Uterus (tissue), 4 donors: ENCODE data around the gene NCEH1. TPM values are rescaled to one million over a fixed set of nuclear protein-coding genes. Genes with fewer than 3 reads are reported as not detected.

Source experiments
- DNase-seq, 2 donors: peaks; one replicate each; pipeline ENCODE4 v3.0.0-alpha.2; 2019 to 2020
- H3K27ac ChIP-seq, 2 donors: fragments of 200-600 bp; sonication (generic); 1 replicate in 1 of 2; 2 replicates in 1 of 2; pipeline ENCODE4 v1.5.1; 2016 to 2018
- H3K27me3 ChIP-seq, 2 donors: fragments of 200-600 bp; sonication (generic); one replicate each; pipeline ENCODE4 v1.5.1; 2018 to 2019; ENCODE audit warnings: control low read depth in 1 of 2
- H3K36me3 ChIP-seq, 2 donors: fragments of 200-600 bp; sonication (generic); one replicate each; pipeline ENCODE4 v1.5.1; 2019; ENCODE audit warnings: control low read depth in 1 of 2
- H3K4me1 ChIP-seq, 2 donors: fragments of 200-600 bp; sonication (generic); one replicate each; pipeline ENCODE4 v1.5.1; 2018 to 2019; ENCODE audit warnings: control low read depth in 1 of 2
- H3K4me3 ChIP-seq, 2 donors: fragments of 200-600 bp; sonication (generic); 1 replicate in 1 of 2; 2 replicates in 1 of 2; pipeline ENCODE4 v1.5.1; 2018 to 2019; ENCODE audit warnings: mild to moderate bottlenecking in 1 of 2
- H3K9me3 ChIP-seq, 2 donors: fragments of 200-600 bp; sonication (generic); one replicate each; pipeline ENCODE4 v1.5.1; 2019; ENCODE audit warnings: control low read depth in 1 of 2
- CTCF ChIP-seq, 4 experiments: fragments of 200-600 bp in 2 of 4; fragments of 450-650 bp in 2 of 4; sonication (generic) in 2 of 4; IDR thresholded peaks; one replicate each; pipeline ENCODE4 v1.5.1; 2016 to 2019; ENCODE audit warnings: antibody characterized with exemption in 4 of 4, mild to moderate bottlenecking in 2 of 4, moderate library complexity in 1 of 4
- POLR2A ChIP-seq, 2 donors: fragments of 450-650 bp; IDR thresholded peaks; one replicate each; pipeline ENCODE4 v1.6.1; 2016; ENCODE audit warnings: antibody characterized with exemption in 2 of 2, mild to moderate bottlenecking in 1 of 2, moderate library complexity in 1 of 2
- intact Hi-C: fragments of 100-400 bp; cut with DNase I; formaldehyde crosslinking; loops from one replicate; pipeline ENCODE4 v1.15.1; 2023; ENCODE audit warnings: low total_unique reads
- total RNA-seq, 4 donors: library from RNA; depleted of rRNA in 3 of 4; stranded (reverse); fragments of >200 nt in 3 of 4; gene quantifications; one replicate each; pipeline versions ENCODE4 v1.1.0 to v1.2.4, GENCODE V29; 2014 to 2023
- donor health status: DM: yes; HTN: yes; CAD: no.

NCEH1 gene
- total RNA-seq, 4 donors from 2014 or later, result 1.8 to 5.8 (median 5.4) TPM

- DNase-seq, result no peak
- Histone ChIP-seq H3K9me3 (no peaks in the 10 kb centered on the region), H3K4me3 (no peak overlapping the region), H3K36me3 (no peaks in the 10 kb centered on the region), H3K27me3 (no peaks in the 10 kb centered on the region), H3K27ac (no peak overlapping the region), H3K4me1 (no peaks in the 10 kb centered on the region)
- intact Hi-C loops, result loop anchor here (10.0 kb wide), 1 partner anchor 108 kb away; no protein-coding TSS in a partner anchor
- TF ChIP-seq CTCF (IDR thresholded peaks at IDR 0.05), result no peak
- TF ChIP-seq POLR2A (IDR thresholded peaks at IDR 0.05), result no peak
Measured at GRCh38 chr3:172592898-172593669, 117.8 kb downstream of the NCEH1 start.

- Histone ChIP-seq H3K4me3 (no peak overlapping the region), H3K27me3 (no peaks in the 10 kb centered on the region), H3K27ac (no peak overlapping the region), H3K36me3 (no peaks in the 10 kb centered on the region), H3K9me3 (no peaks in the 10 kb centered on the region), H3K4me1 (no peaks in the 10 kb centered on the region)
- DNase-seq, result no peak
- TF ChIP-seq POLR2A (IDR thresholded peaks at IDR 0.05), result no peak
- intact Hi-C loops, result loop anchor here (10.0 kb wide), 1 partner anchor 107 kb away; no protein-coding TSS in a partner anchor
Measured at GRCh38 chr3:172591876-172592771, 118.7 kb downstream of the NCEH1 start.

- Histone ChIP-seq H3K9me3 (no peaks in the 10 kb centered on the region), H3K27me3 (no peaks in the 10 kb centered on the region), H3K4me1 (no peaks in the 10 kb centered on the region), H3K36me3 (no peaks in the 10 kb centered on the region), H3K4me3 (no peak overlapping the region), H3K27ac (no peak overlapping the region)
- intact Hi-C loops, result loop anchor here (10.0 kb wide), 1 partner anchor 106 kb away; no protein-coding TSS in a partner anchor
- no peak for DNase-seq
- no peak for TF ChIP-seq POLR2A (IDR thresholded peaks at IDR 0.05)
- TF ChIP-seq CTCF (IDR thresholded peaks at IDR 0.05), result no peak
Measured at GRCh38 chr3:172591125-172591605, 119.7 kb downstream of the NCEH1 start.

GRCh38 chr3:172586436-172586835 lies 124.4 kb downstream of the NCEH1 start:
- no peak for TF ChIP-seq CTCF (IDR thresholded peaks at IDR 0.05)
- no peak for TF ChIP-seq POLR2A (IDR thresholded peaks at IDR 0.05)
- no peak overlapping the region for H3K4me3 ChIP-seq
- H3K27me3 ChIP-seq, result no peaks in the 10 kb centered on the region
- peak overlapping the region; percentile 34 to 66 for H3K27ac ChIP-seq
- DNase-seq, result no peak
- H3K36me3 ChIP-seq, result no peaks in the 10 kb centered on the region
- H3K9me3 ChIP-seq, result no peaks in the 10 kb centered on the region
- no peaks in the 10 kb centered on the region for H3K4me1 ChIP-seq
- intact Hi-C loops, result no loop called here

GRCh38 chr3:172585954-172586353 lies 124.9 kb downstream of the NCEH1 start:
- Histone ChIP-seq H3K36me3 (no peaks in the 10 kb centered on the region), H3K27me3 (no peaks in the 10 kb centered on the region), H3K9me3 (no peaks in the 10 kb centered on the region), H3K4me3 (no peak overlapping the region), H3K27ac (peak overlapping the region in 1 of 2 donors; percentile 66), H3K4me1 (no peaks in the 10 kb centered on the region)
- no peak for DNase-seq
- intact Hi-C loops, result no loop called here
- TF ChIP-seq CTCF (IDR thresholded peaks at IDR 0.05) (no peak), POLR2A (IDR thresholded peaks at IDR 0.05) (no peak)
